ENCODE results near the gene CLEC4M. TPM values are rescaled to one million over a fixed set of nuclear protein-coding genes. Genes with fewer than 3 reads are reported as not detected.
A peak's percentile ranks its signal among the peaks of the same experiment; 100 is the strongest.

CLEC4M gene
- total RNA-seq, 1 donor from 2014 or later: not detected

DNA sequence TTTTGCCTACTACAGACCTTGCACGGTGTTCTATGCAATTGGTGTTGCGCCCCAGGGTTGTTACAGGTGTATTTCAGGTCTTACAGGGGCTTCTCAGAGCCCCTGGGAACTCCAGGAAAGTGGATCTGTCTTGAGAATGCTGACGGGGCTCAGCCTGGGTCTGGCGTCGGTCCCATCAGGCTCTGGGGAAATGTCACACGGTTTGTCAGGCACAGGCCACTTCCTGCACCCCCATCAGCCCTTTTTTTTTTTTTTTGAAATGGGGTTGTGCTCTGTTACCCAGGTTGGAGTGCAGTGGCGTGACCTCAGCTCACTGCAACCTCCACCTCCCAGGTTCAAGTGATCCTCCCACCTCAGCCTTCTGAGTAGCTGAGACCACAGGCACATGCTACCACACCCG lies 44.4 kb upstream of the CLEC4M start:
- no peaks in the 10 kb centered on the region for H3K4me1 ChIP-seq
- H4K20me1 ChIP-seq (ENCODE audit: low read depth): no peaks in the 10 kb centered on the region
- no peak for TF ChIP-seq EZH2 (IDR thresholded peaks at IDR 0.05)
- TF ChIP-seq EZH2phosphoT487 (IDR thresholded peaks at IDR 0.05): no peak
- TF ChIP-seq, protein P1, sequence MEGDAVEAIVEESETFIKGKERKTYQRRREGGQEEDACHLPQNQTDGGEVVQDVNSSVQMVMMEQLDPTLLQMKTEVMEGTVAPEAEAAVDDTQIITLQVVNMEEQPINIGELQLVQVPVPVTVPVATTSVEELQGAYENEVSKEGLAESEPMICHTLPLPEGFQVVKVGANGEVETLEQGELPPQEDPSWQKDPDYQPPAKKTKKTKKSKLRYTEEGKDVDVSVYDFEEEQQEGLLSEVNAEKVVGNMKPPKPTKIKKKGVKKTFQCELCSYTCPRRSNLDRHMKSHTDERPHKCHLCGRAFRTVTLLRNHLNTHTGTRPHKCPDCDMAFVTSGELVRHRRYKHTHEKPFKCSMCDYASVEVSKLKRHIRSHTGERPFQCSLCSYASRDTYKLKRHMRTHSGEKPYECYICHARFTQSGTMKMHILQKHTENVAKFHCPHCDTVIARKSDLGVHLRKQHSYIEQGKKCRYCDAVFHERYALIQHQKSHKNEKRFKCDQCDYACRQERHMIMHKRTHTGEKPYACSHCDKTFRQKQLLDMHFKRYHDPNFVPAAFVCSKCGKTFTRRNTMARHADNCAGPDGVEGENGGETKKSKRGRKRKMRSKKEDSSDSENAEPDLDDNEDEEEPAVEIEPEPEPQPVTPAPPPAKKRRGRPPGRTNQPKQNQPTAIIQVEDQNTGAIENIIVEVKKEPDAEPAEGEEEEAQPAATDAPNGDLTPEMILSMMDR (IDR thresholded peaks at IDR 0.05): no peak
- H3K27ac ChIP-seq: no peak overlapping the region
- no peak overlapping the region for H3K9ac ChIP-seq
- H3K4me1 Mint-ChIP-seq: peaks cover 3% of the 10 kb centered on the region
- no peak overlapping the region for H3K4me3 Mint-ChIP-seq
- DNase-seq (ENCODE audit: low spot score): no peak
- no peak overlapping the region for H3K4me3 ChIP-seq
- H3K79me2 ChIP-seq (ENCODE audit: low read depth): no peaks in the 10 kb centered on the region
- H3K27me3 ChIP-seq: no peaks in the 10 kb centered on the region
- no peak overlapping the region for H3K27ac Mint-ChIP-seq
- no peaks in the 10 kb centered on the region for H3F3A ChIP-seq (ENCODE audit: low read depth)
- no peaks in the 10 kb centered on the region for H3K36me3 ChIP-seq
- H3K36me3 Mint-ChIP-seq: no peaks in the 10 kb centered on the region
- H3K4me2 ChIP-seq: no peak overlapping the region
- H3K9me3 ChIP-seq (ENCODE audit: low read depth): no peaks in the 10 kb centered on the region
- H3K9me3 Mint-ChIP-seq: peaks cover 2% of the 10 kb centered on the region
- peaks cover 7% of the 10 kb centered on the region for H3K27me3 Mint-ChIP-seq (ENCODE audit: insufficient read depth, low read depth)
- no peak overlapping the region for H2AFZ ChIP-seq (replicated peaks)

DNA sequence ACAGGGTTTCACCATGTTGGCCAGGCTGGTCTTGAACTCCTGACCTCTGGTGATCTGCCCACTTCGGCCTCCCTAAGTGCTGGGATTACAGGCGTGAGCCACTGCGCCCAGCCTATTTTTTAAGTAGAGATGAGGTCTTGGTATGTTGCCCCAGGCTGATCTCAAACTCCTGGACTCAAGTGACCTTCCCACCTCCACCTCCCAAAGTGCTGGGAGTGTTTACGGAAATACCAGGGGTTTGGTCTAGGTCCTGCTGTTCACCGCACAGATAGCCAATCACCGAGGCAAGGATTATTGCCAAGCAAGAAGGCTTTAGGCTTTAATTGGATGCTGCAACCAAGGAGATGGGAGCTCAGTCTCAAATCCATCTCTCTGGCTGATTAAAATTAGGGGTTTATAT lies 42.7 kb upstream of the CLEC4M start:
- no peak overlapping the region for H3K4me3 Mint-ChIP-seq
- no peak for DNase-seq (ENCODE audit: low spot score)
- H3K27me3 ChIP-seq: peaks cover 8% of the 10 kb centered on the region
- TF ChIP-seq EZH2phosphoT487 (IDR thresholded peaks at IDR 0.05) (no peak), EZH2 (IDR thresholded peaks at IDR 0.05) (no peak)
- TF ChIP-seq, protein P1 (IDR thresholded peaks at IDR 0.05): no peak
- H3K4me3 ChIP-seq: no peak overlapping the region
- no peaks in the 10 kb centered on the region for H3K36me3 ChIP-seq
- H3K27ac ChIP-seq: no peak overlapping the region
- no peaks in the 10 kb centered on the region for H3K36me3 Mint-ChIP-seq
- H3K9me3 Mint-ChIP-seq: peaks cover 2% of the 10 kb centered on the region
- H3K27me3 Mint-ChIP-seq (ENCODE audit: insufficient read depth, low read depth): peaks cover 12% of the 10 kb centered on the region
- H3K79me2 ChIP-seq (ENCODE audit: low read depth): no peaks in the 10 kb centered on the region
- no peaks in the 10 kb centered on the region for H4K20me1 ChIP-seq (ENCODE audit: low read depth)
- H3K9ac ChIP-seq: no peak overlapping the region
- no peak overlapping the region for H3K27ac Mint-ChIP-seq
- H3K9me3 ChIP-seq (ENCODE audit: low read depth): no peaks in the 10 kb centered on the region
- no peak overlapping the region for H2AFZ ChIP-seq (replicated peaks)
- no peak overlapping the region for H3K4me2 ChIP-seq
- H3K4me1 Mint-ChIP-seq: peaks cover 3% of the 10 kb centered on the region
- no peaks in the 10 kb centered on the region for H3F3A ChIP-seq (ENCODE audit: low read depth)
- no peaks in the 10 kb centered on the region for H3K4me1 ChIP-seq

DNA sequence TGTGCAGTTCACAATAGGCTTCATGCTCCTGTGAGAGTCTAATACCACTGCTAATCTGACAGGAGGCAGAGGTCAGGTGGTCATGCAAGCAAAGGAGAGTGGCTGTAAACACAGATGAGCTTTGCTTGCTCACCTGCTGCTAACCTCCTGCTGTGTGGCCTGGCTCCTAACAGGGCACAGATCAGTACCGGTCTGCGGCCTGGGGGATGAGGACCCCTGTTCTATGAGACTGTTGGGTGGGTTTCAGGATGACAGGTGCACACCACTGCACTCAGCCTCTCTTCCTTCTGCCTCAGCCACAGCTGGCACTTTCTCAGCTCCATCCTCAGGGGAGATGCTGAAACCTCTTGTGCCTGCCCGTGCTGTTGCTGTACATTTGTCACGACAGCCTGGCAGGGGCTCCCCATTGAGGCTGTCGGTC lies 40.8 kb upstream of the CLEC4M start:
- peaks cover 2% of the 10 kb centered on the region for H3K9me3 Mint-ChIP-seq
- no peaks in the 10 kb centered on the region for H3K79me2 ChIP-seq (ENCODE audit: low read depth)
- H3K4me1 Mint-ChIP-seq: peaks cover 3% of the 10 kb centered on the region
- no peak overlapping the region for H3K9ac ChIP-seq
- no peak overlapping the region for H3K27ac Mint-ChIP-seq
- peak; percentile 18 for DNase-seq (ENCODE audit: low spot score)
- peaks cover 27% of the 10 kb centered on the region for H3K27me3 ChIP-seq
- H3K4me3 ChIP-seq: no peak overlapping the region
- H3K4me2 ChIP-seq: no peak overlapping the region
- H3K4me1 ChIP-seq: no peaks in the 10 kb centered on the region
- no peak for TF ChIP-seq EZH2 (IDR thresholded peaks at IDR 0.05)
- TF ChIP-seq, protein P1 (IDR thresholded peaks at IDR 0.05): no peak
- no peak for TF ChIP-seq EZH2phosphoT487 (IDR thresholded peaks at IDR 0.05)
- H3K36me3 ChIP-seq: no peaks in the 10 kb centered on the region
- H3K36me3 Mint-ChIP-seq: no peaks in the 10 kb centered on the region
- H3K4me3 Mint-ChIP-seq: no peak overlapping the region
- no peaks in the 10 kb centered on the region for H3F3A ChIP-seq (ENCODE audit: low read depth)
- H3K27me3 Mint-ChIP-seq (ENCODE audit: insufficient read depth, low read depth): peaks cover 20% of the 10 kb centered on the region
- no peaks in the 10 kb centered on the region for H4K20me1 ChIP-seq (ENCODE audit: low read depth)
- H3K9me3 ChIP-seq (ENCODE audit: low read depth): no peaks in the 10 kb centered on the region
- H2AFZ ChIP-seq (replicated peaks): no peak overlapping the region
- H3K27ac ChIP-seq: no peak overlapping the region

Measured in neural progenitor cell (in vitro differentiated cells).